OCI-LY1 (cell line): Measurements from ENCODE around the gene EHMT2.

Source experiments
- EZH2 ChIP-seq: fragments of 200-600 bp; sonication (generic), shearing (Covaris generic); IDR thresholded peaks from 2 replicates; pipeline ENCODE4 v1.8.0; 2017; ENCODE audit warnings: borderline replicate concordance, mixed run types, mild to moderate bottlenecking, antibody characterized with exemption, low read length, moderate library complexity, mixed read lengths
- TF ChIP-seq, protein P1 (sequence below): fragments of 200-600 bp; sonication (generic), shearing (Covaris generic); IDR thresholded peaks from 2 replicates; pipeline ENCODE4 v1.5.1; 2017; ENCODE audit warnings: mild to moderate bottlenecking, antibody characterized with exemption, low read length, moderate library complexity, mixed read lengths

DNA sequence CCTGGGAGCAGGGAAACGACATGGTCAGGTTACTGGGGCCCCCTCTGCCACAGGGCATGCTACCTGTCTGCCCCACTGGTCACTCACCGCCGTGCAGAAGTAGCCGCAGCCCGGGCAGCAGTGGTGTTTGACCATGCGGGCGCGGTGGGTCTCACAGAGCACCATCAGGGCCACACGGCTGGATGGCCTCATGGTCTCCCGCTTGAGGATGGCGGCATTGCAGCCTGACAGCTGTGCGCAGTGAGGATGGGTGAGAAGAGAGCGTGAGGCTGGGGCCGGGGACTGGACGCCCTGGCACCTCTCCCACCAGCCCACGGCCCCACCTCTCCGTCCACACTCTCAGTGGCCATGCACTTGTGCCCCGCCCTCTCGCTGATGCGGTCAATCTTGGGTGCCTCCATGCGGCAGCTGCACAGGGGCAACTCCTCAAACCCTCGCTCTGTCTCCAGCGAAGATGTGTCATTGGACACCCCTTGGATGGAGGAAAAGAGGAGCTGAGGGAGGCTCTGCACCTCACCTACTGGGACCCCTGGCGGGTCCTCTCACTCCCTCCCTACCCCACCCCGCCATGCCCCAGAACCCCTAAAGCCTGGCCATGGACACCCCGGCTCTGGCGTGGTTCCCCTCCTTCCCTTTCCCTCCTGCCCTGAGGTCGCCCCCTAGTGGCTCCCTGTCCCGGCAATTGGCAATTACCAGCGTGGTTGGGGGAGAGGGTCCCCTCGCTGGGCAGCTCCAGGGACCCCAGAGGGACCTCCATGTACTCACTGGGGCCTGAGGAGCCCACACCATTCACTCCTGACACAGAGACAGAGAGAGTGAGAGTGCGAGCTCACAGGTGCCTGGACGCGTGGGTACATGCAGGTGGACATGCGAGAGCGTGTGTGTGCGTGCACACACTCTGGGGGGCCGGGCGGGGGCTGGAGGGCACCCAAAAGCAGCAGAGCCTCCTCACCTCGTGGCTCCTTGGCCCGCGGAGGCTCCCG, 8.9 kb downstream of the EHMT2 start:
- TF ChIP-seq EZH2, result no peak
- TF ChIP-seq, protein P1, sequence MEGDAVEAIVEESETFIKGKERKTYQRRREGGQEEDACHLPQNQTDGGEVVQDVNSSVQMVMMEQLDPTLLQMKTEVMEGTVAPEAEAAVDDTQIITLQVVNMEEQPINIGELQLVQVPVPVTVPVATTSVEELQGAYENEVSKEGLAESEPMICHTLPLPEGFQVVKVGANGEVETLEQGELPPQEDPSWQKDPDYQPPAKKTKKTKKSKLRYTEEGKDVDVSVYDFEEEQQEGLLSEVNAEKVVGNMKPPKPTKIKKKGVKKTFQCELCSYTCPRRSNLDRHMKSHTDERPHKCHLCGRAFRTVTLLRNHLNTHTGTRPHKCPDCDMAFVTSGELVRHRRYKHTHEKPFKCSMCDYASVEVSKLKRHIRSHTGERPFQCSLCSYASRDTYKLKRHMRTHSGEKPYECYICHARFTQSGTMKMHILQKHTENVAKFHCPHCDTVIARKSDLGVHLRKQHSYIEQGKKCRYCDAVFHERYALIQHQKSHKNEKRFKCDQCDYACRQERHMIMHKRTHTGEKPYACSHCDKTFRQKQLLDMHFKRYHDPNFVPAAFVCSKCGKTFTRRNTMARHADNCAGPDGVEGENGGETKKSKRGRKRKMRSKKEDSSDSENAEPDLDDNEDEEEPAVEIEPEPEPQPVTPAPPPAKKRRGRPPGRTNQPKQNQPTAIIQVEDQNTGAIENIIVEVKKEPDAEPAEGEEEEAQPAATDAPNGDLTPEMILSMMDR, result peak; percentile 91
